IMR-90 (cell line): ENCODE measurements around the gene TPSB2.
"Not testable (repeated sequence)": the region's sequence is repeated elsewhere in the genome, so short reads cannot be mapped to it uniquely, and the experiment has no call there.

Source experiments
- BHLHE40 ChIP-seq: fragments of 150-350 bp; IDR thresholded peaks from 2 replicates; pipeline ENCODE4 v1.6.1; 2016; ENCODE audit warnings: mild to moderate bottlenecking, low read depth, low read length
- CTCF ChIP-seq: conservative IDR thresholded peaks from 2 replicates; pipeline ENCODE4 v1.5.1; 2012; ENCODE audit warnings: mild to moderate bottlenecking, low read depth, low read length, improper control_type of control experiment
- FOS ChIP-seq: fragments of 150-350 bp; IDR thresholded peaks from 2 replicates; pipeline ENCODE4 v1.6.1; 2016; ENCODE audit warnings: low read depth, low read length
- NFE2L2 ChIP-seq: fragments of 150-350 bp; IDR thresholded peaks from 2 replicates; pipeline ENCODE4 v1.6.1; 2016; ENCODE audit warnings: low read depth, mild to moderate bottlenecking, low read length
- POLR2A ChIP-seq: IDR thresholded peaks from 2 replicates; pipeline ENCODE4 v1.6.1; 2012; ENCODE audit warnings: mild to moderate bottlenecking, low read depth, low read length
- RCOR1 ChIP-seq: IDR thresholded peaks from 2 replicates; pipeline ENCODE4 v1.6.1; 2012; ENCODE audit warnings: mild to moderate bottlenecking, low read length, improper control_type of control experiment; ENCODE audit not compliant: insufficient replicate concordance
- RFX5 ChIP-seq: IDR thresholded peaks from 2 replicates; pipeline ENCODE4 v1.8.0; 2012; ENCODE audit warnings: low read depth, mild to moderate bottlenecking, low read length, moderate library complexity
- USF2 ChIP-seq: fragments of 150-350 bp; IDR thresholded peaks from 2 replicates; pipeline ENCODE4 v1.6.1; 2017; ENCODE audit warnings: mild to moderate bottlenecking, antibody characterized with exemption, low read length, low read depth

DNA sequence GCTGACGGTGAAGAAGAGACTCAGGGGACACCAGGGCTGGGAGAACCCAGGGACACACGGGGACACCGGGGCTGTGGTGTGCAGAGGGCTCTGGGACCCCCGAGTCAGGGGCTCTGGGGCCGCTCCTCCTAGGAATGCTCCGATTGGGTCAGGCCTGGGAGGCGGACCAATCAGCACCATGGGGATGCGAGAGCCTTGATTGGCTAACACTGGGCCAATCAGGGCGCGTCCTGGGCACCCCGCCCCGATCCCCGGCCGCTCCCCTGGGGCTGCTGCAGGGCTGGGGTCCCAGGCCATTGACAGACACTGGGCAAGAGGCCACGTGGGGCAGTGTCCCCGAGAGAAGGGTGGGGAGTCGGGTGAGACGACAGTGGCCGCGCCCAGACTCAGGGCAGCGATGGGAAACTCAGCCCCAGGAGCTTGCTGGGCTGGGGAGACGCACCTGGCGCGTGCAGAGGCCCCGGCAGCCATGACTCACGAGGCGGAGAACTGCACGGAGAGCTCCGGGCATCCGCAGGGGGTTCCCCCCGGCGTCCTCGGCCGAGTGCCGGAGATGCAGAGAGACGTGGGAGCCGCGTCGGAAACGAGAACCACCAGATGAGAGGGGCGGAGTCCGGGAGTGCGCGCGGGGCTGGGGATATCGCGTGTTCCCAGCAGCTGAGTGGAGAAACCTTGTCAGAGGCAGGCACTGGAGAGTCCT, 2.2 kb upstream of the TPSB2 start:
- not testable (repeated sequence) for TF ChIP-seq CTCF, POLR2A, BHLHE40, RCOR1, NFE2L2, USF2, FOS, RFX5
